NCI-H345 treated with DMSO at 0.1 percent for 48 hours (cell line): ENCODE measurements around the gene HEMGN.

Source experiments
- DNase-seq: peaks from one replicate; lab custom pipeline; 2025; ENCODE audit not compliant: unreplicated experiment; lab: John Stamatoyannopoulos, UW

The HEMGN gene

DNA sequence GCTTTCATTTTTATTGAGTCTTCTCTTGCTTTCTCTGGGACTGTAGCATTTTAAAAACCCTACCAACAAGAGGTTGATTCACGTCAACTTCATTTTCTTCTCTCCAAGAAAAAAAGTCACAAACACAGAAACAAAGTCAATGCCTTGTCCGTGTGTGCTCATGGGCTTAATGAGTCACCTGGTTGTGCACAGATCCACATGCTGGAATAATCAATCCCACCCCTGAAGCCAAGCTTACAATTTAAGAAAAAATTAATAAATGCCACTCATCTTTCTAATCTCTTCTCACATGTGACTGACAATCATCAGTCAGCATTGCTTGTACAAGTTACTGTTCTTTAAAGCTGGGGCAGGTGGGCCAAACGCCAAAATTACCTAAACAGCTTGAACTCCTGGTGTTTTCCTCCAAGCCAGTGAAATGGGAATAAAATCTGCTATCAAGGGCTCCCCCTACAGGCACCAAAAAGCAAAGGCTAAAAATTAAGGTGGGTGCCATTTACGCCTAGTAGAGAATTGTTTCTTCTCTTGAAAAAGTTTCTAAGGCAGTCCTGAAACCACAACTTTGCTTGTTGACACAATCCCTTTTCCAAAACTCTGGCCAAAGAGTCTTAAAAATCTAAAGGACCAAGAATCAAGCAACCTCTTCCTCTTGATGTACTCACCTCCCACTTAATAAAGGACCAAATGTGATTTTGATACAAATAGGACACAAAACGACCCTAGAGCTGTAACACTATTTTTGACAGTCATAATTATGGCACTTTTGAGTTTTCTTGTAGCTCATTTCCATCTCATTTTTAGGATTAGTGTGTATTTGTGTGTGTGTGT, 37.0 kb downstream of the HEMGN start:
- peak; percentile 41 for DNase-seq

DNA sequence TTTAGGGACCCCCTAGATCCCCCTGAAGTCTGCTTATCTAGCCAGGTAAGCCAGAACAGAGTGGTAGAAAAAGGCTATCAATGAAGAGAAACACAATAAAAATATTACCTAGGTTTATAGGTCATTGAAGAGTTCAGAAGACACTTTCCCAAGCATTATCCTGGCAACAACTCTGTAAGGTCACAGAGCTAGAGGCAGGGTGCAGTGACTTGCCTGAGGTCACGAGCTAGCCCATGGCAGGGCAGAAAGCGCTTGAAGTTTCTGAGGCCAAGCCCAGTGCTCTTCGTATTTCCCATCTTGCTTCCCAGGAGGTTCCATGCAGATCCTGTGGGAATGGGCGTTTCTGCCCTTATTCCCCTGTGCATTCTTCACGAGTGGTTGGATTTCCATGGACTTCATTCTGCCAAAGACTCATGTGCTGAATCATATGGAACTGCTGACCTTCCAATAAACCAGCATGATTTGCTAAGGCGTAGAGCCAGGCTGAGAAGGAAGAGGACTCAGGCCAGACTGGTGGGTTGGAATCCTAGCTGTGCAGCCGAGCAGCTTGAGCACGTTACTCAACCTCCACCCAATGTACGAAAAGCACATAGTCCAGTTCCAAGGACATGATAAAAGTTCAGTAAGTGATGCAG, 37.8 kb downstream of the HEMGN start:
- no peak for DNase-seq

DNA sequence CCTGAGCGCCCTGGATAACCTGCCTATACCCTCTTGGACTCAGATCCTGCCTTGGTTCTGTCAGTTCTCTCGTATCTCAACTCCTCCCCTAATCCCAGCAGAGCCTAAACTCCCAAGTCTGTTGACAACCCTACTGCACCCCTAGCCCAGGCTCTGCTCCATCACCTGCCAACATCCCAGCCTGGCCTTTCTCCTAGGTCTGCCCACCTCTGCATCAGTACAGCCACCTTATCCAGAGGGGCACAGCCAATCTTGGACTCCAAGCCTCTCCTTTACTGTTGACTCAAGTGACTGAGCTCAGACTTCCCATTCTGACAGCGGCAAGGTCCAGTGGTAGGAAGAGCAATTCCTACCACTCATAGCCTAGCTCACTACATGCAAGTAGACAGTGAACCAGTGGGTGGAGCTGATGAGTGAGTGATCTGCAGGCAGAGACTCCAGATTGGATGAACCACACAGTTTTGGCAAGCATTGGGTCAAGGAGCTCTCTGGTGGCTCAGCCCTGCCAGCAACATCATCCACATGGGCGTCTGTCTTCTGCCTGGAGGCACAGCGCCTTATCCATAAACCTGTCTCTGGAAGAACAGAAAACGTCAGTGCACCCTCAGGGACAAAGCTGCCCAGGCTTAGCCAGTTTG, 42.2 kb downstream of the HEMGN start:
- no peak for DNase-seq

DNA sequence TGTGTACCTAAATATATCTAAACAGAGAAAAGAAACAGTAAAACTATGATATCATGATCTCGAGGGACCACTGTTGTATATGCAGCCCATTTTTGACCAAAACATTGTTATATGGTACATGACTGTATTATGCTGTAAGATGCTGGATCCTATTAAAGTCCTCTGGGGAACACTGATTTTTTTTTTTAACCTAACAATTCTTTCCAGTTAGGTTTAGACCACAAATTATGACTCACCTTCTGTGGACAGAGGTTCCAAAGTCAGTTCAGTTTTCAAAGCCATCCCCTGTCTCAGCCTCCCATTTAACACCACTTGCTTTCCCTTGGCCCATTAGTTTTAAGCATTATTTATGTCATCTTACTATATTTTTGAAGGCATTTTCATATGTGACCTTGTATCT, 42.8 kb downstream of the HEMGN start:
- no peak for DNase-seq

DNA sequence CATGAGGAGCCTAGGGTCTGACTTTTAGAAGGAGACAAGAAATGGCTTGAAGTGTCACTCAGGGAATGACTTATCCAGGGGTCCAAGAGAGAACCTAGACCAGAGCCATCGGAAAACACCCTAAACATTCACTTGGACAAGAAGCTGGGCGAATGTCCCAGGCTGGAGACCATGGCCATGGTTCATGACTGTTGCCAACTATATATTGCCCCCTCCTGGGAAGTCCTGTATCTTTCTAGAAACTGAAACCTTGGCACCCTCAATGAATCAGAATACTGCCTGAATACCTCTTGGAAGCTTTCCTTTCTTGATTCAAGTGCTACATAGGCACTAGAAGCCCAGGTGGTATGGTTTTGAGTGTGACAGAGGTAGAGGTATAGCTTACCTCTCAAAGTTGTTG, 45.6 kb downstream of the HEMGN start:
- DNase-seq: no peak

DNA sequence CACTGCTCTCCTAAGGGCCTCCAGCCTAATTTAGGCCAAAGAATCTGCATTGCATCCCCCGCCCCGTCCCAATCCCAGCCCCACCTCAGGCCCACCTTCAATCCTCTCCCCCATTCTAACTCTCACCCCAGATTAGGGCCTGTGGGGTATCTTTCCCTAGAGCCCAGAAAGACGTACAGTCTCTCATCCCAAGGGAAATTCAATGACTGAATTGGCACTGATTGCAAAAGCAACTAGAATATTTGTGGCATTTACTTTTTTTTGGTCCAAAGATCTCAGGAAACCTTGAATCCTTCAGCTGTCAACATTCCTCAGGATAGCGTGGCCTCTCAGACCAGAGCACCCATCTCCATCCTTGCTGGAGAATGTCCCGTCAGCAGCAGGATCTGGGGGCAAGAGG, 46.2 kb downstream of the HEMGN start:
- no peak for DNase-seq

DNA sequence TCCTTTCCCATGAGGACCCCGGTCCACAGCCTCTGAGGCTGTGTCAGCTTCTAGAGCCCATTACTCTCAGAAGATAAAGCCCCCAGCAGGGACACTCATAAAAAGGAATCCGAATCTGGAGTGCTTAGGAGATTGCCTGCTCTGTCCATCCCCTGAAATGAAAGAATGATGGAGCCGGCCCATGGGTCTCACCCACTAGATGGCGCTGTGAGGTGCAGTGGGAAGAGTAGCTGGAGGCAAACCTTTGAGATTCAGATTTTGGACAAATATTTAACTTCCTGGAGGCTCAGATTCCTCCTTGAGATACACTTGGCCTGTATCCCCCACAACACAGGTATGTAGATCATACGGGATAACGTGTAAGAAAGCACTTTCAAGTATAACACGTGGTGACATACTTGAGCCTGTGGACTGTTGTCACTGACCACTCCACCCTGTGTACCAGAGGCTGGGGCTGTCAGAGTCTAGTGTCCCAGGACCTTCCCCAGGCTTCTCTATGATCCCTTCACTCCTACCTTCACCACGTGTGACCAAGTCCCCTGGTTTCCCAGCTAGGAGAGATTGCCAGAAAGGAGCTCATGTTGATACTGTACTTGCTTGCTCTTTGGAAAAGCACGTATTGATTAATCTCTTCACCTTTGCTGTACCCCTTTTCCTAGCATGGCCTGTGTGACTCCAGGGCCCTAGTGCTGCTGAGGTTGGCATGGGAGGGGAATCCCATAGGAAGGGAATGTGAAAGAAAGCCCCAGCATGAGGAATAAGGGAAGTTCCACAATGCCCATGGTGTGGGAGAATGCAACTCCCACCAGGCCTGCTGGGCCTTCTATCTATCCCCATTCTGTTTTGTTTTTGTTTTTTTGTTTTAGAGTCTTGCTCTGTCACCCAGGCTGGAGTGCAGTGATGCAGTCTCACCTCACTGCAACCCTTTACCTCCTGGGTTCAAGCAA, 47.8 kb downstream of the HEMGN start:
- no peak for DNase-seq

DNA sequence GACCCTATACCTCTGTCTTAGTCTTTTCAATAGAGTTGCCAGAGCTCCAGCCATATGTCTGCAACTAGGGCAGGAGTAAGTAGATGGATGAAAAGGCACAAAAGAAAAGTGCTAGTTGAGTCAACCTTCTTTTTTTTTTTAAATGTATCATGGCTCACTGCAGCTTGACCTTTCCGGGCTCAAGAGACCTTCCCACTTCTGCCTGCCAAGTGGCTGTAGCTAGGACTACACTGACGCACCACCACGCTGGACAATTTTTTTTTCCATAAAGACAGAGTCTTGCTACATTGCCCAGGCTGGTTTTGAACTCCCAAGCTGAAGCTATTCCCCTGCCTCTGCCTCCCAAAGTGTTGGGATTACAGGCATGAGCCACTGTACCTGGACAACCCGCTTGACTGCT, 57.6 kb downstream of the HEMGN start:
- DNase-seq: no peak
